Right kidney (tissue), 1 donor: ENCODE data around the gene SEC14L6.

Source experiments
- DNase-seq: peaks from one replicate; pipeline ENCODE4 v3.0.0-alpha.2; 2016

Gene SEC14L6

GRCh38 chr22:30535182-30535581, 11.4 kb downstream of the SEC14L6 start:
- DNase-seq = no peak

- no peak for DNase-seq
Measured at GRCh38 chr22:30531651-30532608, 14.6 kb downstream of the SEC14L6 start.

- no peak for DNase-seq
Measured at GRCh38 chr22:30526656-30527055, 19.9 kb downstream of the SEC14L6 start.

- no peak for DNase-seq
Measured at GRCh38 chr22:30523646-30524489, 22.7 kb downstream of the SEC14L6 start.

- no peak for DNase-seq
Measured at GRCh38 chr22:30521368-30522156, 25.0 kb downstream of the SEC14L6 start.

GRCh38 chr22:30519842-30520425, 26.6 kb downstream of the SEC14L6 start:
- DNase-seq = no peak

GRCh38 chr22:30516731-30517130, 29.8 kb downstream of the SEC14L6 start:
- DNase-seq = peak; percentile 6

GRCh38 chr22:30516273-30516672, 30.3 kb downstream of the SEC14L6 start:
- DNase-seq = no peak

- no peak for DNase-seq
Measured at GRCh38 chr22:30514252-30514651, 32.3 kb downstream of the SEC14L6 start.

GRCh38 chr22:30513462-30513861, 33.1 kb downstream of the SEC14L6 start:
- no peak for DNase-seq

- DNase-seq = no peak
Measured at GRCh38 chr22:30511911-30512310, 34.6 kb downstream of the SEC14L6 start.

- no peak for DNase-seq
Measured at GRCh38 chr22:30511109-30511508, 35.4 kb downstream of the SEC14L6 start.

- no peak for DNase-seq
Measured at GRCh38 chr22:30508216-30508615, 38.3 kb downstream of the SEC14L6 start.

- no peak for DNase-seq
Measured at GRCh38 chr22:30507670-30508069, 38.9 kb downstream of the SEC14L6 start.

- no peak for DNase-seq
Measured at GRCh38 chr22:30506507-30506968, 40.0 kb downstream of the SEC14L6 start.

GRCh38 chr22:30503551-30503950, 43.0 kb downstream of the SEC14L6 start:
- DNase-seq = no peak

- no peak for DNase-seq
Measured at GRCh38 chr22:30502911-30503310, 43.6 kb downstream of the SEC14L6 start.

- DNase-seq = no peak
Measured at GRCh38 chr22:30502153-30502552, 44.4 kb downstream of the SEC14L6 start.

GRCh38 chr22:30500628-30501027, 45.9 kb downstream of the SEC14L6 start:
- no peak for DNase-seq

- DNase-seq = no peak
Measured at GRCh38 chr22:30497466-30498150, 48.9 kb downstream of the SEC14L6 start.
